ENCODE data around the gene NDUFS1.
"Not testable (repeated sequence)": the region's sequence is repeated elsewhere in the genome, so short reads cannot be mapped to it uniquely, and the experiment has no call there.

Gene NDUFS1

GRCh38 chr2:206108713-206109112, 50.5 kb downstream of the NDUFS1 start:
- no peak overlapping the region for H3K27ac ChIP-seq
- TF ChIP-seq, protein P1, sequence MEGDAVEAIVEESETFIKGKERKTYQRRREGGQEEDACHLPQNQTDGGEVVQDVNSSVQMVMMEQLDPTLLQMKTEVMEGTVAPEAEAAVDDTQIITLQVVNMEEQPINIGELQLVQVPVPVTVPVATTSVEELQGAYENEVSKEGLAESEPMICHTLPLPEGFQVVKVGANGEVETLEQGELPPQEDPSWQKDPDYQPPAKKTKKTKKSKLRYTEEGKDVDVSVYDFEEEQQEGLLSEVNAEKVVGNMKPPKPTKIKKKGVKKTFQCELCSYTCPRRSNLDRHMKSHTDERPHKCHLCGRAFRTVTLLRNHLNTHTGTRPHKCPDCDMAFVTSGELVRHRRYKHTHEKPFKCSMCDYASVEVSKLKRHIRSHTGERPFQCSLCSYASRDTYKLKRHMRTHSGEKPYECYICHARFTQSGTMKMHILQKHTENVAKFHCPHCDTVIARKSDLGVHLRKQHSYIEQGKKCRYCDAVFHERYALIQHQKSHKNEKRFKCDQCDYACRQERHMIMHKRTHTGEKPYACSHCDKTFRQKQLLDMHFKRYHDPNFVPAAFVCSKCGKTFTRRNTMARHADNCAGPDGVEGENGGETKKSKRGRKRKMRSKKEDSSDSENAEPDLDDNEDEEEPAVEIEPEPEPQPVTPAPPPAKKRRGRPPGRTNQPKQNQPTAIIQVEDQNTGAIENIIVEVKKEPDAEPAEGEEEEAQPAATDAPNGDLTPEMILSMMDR (conservative IDR thresholded peaks at IDR 0.05): no peak
- no peak for TF ChIP-seq ZFX (IDR thresholded peaks at IDR 0.05)

GRCh38 chr2:206105541-206105940, 53.7 kb downstream of the NDUFS1 start:
- TF ChIP-seq ZFX (IDR thresholded peaks at IDR 0.05): no peak
- TF ChIP-seq, protein P1 (conservative IDR thresholded peaks at IDR 0.05): no peak
- no peak overlapping the region for H3K27ac ChIP-seq

DNA sequence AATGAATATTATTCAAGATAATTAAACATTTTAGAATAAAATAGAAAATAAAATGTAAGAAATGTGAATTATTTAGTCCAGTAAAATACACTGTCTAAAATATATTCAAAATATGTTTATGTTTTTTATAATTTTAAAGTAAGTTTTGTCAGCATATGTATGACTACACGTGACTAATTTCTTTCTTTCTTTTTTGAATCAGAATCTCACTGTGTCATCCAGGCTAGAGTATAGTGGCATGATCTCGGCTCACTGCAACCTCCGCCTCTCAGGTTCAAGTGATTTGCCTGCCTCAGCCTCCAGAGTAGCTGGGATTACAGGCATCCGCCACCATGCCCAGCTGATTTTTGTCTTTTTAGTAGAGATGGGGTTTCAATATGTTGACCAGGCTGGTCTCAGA, 54.2 kb downstream of the NDUFS1 start:
- H3K27ac ChIP-seq: no peak overlapping the region
- TF ChIP-seq, protein P1 (conservative IDR thresholded peaks at IDR 0.05): no peak

GRCh38 chr2:206098872-206099271, 60.4 kb downstream of the NDUFS1 start:
- not testable (repeated sequence) for H3K27ac ChIP-seq

DNA sequence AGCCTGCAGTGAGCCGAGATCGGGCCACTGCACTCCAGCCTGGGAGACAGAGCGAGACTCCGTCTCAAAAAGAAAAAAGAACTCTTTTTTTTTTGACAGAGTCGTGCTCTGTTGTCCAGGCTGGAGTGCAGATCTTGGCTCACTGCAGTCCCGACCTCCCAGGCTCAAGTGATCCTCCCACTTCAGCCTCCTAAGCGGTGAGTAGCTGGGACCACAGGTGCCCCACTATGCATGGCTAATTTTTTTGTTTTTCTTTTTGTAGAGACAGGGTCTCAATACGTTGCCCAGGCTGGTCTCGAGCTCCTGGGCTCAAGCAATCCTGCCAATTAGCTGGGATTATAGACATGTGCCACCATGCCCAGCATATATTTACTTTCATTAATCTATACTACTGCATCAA, 60.8 kb downstream of the NDUFS1 start:
- no peak overlapping the region for H3K27ac ChIP-seq
- TF ChIP-seq, protein P1 (conservative IDR thresholded peaks at IDR 0.05): no peak
- no peak for TF ChIP-seq ZFX (IDR thresholded peaks at IDR 0.05)

- no peak overlapping the region for H3K27ac ChIP-seq
- no peak for TF ChIP-seq ZFX (IDR thresholded peaks at IDR 0.05)
- TF ChIP-seq, protein P1 (conservative IDR thresholded peaks at IDR 0.05): no peak
These were observed 62.4 kb downstream of the NDUFS1 start for GRCh38 chr2:206096876-206097275.

GRCh38 chr2:206095536-206096332, 63.5 kb downstream of the NDUFS1 start:
- no peak overlapping the region for H3K27ac ChIP-seq
- no peak for TF ChIP-seq ZFX (IDR thresholded peaks at IDR 0.05)
- TF ChIP-seq, protein P1 (conservative IDR thresholded peaks at IDR 0.05): no peak

GRCh38 chr2:206092297-206092696, 66.9 kb downstream of the NDUFS1 start:
- no peak for TF ChIP-seq ZFX (IDR thresholded peaks at IDR 0.05)
- TF ChIP-seq, protein P1 (conservative IDR thresholded peaks at IDR 0.05): no peak
- H3K27ac ChIP-seq: no peak overlapping the region

Data from C4-2B (cell line).